NCI-H2029 treated with DMSO at 0.1 percent for 48 hours (cell line): ENCODE data around the gene CXXC5.

Experiments
- DNase-seq: peaks from one replicate; lab custom pipeline; 2025; lab: John Stamatoyannopoulos, UW

CXXC5 gene

DNA sequence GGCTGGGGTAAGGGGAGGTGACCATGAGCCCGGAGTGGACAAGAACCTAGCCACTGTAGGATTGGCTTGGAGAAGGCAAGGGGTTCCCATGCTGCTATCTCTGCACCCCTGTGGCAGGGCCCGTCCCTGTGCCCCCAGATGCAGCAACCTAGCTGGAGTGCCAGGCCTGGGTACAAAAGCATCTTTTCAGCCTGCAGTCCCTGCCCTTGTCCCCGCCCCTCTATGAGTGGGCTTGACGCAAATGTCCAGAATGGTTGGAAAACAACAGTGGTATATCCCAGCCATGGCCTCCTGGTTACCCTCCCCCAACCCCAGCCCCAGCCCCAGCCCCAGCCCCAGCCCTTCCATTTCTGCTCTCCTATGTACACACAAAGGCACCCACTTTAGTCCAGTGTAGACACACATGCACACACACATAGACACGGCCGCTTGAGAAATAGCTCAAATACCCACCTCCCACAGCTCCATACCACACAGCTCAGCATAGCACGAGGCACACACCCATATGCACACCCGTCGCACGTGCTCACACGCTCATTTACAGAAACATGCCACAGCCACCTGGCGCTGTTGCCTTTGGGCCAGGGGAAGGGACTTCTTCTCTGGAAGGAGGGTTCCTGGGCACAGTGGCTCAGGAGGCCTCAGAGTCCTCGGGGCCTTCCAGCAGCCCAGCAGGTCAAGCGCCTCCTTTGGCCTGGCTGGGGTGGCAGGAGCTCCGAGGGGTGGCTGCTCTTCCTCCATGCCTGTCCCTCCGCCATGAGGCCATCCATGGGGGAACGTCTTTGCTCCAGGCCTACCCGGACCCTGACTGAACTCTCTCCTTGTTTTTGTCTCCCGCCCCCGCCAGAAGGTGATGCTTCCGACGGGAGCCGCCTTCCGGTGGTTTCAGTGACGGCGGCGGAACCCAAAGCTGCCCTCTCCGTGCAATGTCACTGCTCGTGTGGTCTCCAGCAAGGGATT is 34.1 kb downstream of the CXXC5 start:
- DNase-seq, result no peak

DNA sequence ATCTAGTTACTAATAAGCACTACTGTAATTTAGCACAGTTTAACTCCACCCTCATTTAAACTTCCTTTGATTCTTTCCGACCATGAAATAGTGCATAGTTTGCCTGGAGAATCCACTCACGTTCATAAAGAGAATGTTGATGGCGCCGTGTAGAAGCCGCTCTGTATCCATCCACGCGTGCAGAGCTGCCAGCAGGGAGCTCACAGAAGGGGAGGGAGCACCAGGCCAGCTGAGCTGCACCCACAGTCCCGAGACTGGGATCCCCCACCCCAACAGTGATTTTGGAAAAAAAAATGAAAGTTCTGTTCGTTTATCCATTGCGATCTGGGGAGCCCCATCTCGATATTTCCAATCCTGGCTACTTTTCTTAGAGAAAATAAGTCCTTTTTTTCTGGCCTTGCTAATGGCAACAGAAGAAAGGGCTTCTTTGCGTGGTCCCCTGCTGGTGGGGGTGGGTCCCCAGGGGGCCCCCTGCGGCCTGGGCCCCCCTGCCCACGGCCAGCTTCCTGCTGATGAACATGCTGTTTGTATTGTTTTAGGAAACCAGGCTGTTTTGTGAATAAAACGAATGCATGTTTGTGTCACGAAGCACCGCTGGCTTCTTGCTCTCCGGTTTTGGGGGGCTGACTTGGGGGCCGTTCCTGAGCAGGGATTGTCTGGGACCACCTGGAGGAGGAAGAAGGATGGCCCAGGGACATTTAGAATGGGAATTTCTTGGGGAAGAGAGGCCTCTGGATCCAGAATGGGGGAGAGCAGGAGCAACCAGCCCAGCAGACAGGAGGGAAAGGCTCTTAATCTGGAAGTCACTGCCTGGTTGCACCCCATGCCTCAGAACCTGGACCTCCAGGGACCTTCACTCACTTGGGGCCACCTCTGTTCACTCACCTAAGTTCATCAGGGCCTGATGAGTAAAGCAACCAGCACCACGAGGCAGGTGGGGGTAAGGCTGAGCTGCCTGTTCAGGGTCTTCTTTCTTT is 35.4 kb downstream of the CXXC5 start:
- DNase-seq, result no peak

DNA sequence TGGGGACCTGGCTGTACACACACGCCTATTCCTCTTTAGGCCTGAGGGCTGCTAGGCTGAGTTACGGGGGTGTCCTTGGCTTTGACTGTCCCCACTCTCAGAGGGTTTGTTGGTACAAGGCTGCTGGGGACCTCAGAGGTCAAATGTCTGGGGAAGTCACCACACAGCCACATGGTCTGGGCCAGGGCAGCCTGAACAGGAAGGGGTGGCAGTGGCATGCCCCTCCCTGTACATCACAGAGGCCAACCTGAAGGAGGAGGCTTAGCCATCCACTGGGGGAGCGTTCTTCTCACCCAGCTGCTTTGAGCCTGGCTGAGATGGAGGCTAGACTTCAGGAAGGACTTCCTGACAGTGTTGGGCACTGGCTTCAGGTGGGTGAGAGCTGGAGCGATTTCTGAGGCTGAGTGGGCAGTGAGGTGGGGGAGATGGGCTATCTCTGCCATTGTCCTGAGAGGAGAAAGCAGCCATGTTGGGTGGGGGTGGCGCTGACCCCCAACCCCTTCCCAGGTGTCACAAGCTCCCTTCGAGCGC is 36.3 kb downstream of the CXXC5 start:
- no peak for DNase-seq

DNA sequence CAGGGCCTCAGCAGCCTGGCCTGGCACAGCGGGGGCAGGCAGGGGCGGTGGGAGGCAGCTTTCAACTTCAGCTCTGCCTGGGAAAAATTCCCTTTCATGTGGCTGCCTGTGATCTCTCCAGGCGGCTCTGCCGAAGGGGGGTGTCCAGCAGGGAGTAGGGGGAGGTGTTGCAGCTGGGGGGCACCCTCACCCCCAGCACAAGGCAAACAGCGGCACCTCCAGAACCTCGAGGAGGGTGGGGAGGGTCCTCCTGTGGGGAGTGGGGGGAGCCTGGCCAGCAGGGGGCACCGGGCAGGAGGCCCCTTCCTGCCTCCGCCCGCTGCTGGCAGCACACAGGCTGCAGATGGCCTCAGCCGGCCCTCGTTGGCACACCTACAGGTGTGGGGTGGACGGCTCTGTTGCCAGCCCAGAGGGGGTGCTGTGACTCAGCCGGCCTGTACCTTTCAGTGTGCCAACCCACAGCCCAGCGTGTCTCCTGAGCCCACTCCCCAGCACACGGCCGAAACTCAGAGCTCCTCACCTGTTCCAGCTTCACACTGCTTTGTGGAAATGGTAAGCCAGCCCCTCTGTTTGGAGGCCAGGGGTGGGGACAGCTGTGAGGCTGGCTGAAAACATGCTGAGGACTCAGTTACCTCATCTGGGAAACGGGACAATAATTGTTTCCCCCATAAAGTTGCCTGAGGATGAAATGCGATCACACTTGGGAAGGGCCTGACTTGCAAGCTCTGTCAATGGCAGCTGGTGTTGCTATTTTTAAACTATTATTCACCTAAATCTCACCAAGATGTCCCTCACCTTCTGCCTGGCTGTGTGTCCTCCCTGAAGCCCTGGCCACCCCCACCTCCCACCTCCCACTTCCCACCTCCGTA is 37.0 kb downstream of the CXXC5 start:
- no peak for DNase-seq

DNA sequence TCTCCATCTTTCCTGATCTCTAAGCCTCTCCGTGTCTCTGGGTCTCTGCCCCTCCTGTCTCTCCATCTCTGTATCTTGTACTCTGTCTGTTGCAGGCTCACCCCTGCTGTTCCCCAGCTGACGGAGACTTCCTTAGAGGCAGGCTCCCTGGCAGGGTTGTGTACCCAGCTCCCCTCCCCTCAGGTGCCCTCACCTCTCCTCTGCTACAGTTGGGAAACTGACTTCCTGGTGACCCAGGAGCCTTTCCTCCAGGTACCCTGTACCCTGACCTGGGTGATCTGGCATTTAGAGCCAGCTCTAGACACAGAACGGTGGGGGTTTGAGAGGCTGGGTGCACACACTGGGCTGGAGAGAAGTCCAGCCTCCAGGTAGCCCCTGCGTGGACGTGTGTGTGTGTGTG is 37.7 kb downstream of the CXXC5 start:
- DNase-seq, result no peak

DNA sequence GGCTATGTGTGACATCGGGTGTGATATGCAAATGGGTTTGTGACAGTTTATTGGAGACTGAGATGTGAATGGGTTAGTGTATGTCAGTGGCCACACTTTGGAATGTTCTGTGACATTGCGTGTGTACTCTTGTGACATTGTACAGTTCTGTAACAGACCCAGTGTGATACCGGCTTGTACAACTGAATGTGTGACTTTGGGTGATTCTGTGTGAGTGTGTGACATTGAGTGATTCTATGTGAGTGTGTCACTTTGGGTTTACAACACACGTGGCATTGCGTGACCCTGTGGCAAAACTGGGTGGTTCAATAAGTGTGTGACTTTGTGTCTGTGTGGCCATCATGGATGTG is 38.2 kb downstream of the CXXC5 start:
- DNase-seq, result no peak

DNA sequence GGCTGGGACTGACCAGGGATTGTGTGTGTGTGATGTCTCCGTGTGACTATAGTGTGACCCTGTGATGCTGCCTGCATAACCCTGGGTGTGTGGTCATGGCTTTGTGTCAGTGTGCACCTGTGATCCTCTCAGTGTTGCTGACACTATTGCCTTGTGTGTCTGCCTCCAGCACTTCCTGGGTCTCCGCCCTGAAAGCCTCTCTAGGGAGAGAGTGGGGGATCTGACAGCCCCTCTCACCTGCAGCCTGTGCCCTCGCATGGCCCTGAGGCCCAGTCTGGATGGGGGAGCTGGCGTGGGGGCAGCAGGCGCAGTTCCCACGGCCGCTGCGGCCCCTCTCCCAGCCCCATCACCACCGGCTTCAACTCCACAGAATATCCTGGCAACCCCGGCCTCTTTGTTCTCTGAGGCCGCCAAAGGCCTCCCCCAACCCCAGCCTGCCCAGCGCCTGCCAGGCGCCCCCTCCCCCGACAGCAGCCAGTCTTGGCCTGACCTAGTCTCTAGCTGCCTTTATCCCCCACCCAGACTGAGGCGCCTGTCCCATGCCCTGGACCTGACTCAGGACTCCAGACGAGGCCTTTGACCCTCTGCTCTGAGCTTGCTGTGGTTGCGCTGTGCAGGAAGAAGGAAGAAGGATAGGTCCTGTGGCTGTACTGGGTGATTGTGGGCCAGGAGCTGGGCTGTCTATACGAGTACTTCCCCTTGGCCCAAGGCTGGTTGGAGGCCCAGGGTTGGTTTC is 38.7 kb downstream of the CXXC5 start:
- no peak for DNase-seq

DNA sequence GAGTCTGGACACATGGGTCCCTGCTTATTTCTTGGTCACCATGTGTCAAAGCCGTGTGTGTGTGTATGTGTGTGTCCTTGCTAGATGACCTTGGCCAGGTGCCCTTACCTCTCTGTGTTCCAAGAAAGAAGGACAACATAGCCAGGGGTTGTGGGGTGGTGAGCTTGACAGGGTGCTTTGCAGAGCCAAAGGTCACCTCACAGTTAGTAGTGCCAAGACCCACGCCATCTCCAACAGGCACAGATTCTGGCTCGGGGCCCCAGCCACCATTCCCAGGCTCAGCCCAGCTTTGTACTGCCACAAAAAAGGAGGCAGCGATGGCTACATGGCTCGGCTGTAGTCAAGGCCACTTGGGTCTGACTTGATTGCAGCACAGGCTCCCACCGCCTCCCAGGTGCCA is 39.5 kb downstream of the CXXC5 start:
- DNase-seq, result no peak

DNA sequence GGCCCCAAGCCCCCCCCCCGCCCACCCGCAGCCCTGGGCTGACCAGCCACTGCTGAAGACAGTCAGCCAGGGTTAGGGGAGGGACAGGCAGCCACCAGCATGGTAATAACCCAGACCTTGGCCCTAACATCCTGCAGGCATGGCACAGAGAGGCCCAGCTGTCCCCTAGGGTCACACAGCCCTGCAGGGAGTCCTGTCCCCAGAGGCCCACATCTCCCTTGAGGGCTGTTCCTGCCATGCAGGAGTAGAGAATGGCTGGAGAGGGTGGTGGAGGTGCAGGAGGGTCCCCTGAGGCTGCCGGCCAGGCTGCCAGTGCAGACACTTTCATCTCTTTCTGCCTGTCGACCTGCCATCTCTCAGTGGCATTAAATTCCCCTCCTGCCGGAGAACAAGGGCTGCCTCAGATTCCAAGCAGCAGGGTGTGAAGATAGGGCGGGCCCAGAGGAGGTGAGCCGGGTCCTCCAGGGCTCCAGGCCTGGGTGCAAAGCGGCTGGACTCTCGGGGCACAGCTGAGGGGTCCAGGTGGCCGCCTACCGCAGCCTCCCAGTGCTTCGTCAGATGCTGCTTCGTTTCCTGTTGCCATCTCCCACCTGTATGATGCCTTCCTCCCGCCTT is 40.0 kb downstream of the CXXC5 start:
- DNase-seq, result no peak

DNA sequence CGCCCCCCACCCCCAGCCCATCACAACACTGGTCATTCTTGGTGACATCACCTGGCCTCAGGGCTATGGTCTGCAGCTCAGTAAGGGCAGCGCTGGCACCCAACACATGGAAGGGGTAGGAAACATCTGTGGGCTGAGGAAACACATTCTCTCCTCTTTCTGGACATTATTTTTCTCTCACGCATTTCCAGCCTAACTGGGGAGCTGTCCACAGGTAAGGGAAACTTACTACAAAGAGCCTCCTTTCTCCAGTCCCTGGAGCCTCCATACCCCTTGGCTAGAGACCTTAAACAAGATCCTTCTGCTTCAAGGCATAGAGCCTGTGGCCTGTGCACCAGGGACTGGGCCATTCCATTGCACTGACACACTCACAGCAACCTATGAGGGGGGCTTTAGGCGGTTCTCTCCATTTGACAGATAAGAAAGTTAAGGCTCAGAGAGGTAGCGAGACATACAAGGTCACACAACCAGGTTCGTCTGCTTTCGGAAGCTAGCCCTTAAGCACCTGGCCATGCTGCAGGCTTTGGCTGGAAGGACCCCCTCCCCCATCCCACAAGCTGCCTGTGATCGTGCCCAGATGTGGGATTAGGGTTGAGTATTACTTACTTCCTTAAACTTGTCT is 40.7 kb downstream of the CXXC5 start:
- DNase-seq, result no peak

DNA sequence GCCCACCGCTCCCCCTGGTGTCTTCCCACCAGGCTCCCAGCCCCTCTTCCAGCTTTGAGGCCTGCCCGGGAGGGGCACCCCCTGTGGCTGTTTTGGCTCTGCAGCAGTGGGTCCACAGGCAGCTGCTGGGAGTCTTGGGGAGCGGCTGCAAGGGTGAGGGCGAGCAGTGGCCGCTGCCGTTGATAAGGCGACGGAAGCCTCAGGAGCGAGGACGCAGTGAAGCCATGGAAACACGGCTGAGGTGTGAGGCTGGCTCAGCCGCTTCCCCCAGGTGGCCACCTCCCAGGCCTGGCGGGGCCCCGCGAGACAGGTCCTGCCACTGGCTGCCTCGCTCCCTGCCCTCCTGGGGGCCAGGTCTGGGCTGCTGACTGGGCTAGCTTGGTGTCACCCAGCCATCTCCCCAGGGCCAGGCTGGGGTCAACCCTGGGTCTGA is 41.5 kb downstream of the CXXC5 start:
- no peak for DNase-seq

DNA sequence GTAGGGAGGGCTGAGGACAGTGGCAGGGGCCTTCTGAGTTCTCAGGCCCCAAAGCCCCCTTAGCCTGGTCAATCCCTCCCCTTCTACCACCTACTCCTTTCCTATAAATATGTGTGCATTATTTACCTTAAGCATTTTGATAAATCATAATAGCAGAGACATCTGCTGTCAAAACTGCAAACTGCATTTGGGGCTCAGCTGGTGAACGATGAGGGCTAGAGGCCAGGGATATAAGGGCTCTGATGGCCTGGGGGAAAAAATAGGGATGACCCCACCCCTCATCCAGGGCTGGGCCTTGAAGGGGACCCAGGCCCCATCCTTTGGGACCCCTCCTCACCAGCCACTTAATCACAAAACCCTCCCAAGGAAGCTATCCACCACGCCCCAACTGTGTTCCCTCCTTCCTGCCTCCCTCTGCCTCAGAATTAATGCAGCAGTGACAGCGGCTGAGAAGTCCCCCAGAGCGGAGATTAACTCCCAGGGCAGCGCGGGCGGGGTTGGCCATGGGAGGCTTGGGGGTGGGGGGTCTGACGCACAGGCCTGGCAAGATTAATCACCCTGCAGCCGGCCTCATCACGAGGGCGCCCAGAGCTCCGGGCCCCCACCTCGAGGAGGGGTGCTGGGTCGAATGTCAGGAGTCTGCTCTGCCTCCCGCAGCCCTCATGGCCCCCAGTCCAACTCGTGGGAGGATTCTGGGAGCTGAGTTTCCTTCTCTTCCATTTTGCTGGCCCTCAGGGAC is 42.1 kb downstream of the CXXC5 start:
- no peak for DNase-seq

DNA sequence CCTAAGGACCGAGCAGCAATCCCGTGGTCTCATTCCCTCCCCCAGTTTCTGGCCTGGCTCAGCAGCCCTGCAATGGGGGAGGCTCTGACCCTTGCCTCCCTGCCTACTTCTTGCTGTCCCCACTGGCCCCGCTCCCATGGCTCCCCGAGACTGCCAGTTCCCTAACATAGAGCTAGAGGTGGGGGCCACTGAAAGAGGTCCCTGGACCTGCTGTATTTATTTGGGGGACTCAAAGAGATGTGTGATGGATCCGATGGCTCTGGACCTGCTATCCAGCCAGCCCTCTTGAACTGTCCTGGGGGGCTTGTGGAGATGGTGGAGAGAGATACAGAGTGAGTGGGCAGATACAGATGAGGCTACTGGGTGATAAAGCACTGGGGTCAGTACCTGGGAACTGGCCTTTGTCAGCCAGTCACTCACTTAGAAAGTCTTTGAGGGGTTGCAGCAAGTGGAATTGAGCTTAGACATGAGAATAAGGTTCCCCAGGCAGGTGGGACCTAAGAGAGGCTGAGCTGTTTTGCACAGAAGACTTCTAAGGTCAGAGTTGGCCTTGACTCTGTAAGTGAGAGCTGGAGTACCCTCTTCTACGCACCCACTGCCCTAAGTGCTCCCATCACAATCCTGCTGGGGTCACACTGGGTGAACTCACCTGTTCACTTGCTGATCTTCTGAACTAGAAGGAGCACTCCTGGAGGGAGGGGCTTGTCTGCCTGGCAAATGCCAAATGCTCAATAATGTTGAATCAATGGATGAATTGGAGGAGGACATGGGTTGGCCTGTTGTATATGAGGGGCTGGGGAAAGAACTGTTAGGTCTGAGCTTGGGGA is 42.9 kb downstream of the CXXC5 start:
- no peak for DNase-seq

DNA sequence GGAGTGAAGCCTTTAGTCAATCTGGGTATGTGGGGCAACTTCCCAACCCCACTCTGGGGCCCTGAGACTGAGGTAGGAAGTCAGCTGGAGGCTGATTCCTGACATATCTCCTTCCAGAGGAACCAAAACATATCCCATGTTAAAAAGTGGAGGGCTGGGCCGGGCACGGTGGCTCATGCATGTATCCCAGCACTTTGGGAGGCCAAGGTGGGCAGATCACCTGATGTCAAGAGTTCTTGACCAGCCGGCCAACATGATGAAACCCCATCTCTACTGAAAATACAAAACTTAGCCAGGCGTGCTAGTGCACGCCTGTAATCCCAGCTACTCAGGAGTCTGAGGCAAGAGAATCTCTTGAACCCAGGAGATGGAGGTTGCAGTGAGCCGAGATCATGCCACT is 44.0 kb downstream of the CXXC5 start:
- DNase-seq, result no peak

DNA sequence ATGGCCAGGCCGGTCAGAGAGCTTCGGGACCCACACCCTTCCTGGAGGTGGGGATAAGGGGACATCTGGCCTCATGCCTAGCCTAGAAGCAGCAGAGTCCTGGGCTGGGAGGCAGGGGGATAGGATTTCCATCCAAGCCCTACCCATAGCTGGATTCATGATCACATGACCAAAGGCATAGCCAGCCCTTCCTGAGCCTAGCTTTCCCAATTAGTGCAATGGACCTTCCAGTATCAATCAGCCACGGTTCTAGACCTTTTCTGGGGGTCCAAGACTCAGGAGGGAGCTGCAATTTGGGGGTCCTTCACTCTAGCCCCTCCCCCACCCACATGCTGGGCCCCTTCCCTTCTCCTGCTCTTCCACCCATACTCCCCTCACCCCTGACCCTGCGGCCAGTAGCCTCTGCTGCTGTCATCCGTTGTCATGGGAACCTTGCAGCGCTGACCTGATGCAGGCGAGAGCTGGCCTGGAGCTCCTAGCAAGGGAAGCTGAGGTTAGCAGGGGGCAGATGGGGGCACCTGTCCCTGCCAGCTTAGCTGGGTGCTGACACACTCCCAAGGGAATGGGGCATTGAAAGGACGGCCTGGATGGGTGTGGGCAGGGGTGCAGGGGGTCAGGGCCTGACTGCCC is 44.6 kb downstream of the CXXC5 start:
- no peak for DNase-seq

DNA sequence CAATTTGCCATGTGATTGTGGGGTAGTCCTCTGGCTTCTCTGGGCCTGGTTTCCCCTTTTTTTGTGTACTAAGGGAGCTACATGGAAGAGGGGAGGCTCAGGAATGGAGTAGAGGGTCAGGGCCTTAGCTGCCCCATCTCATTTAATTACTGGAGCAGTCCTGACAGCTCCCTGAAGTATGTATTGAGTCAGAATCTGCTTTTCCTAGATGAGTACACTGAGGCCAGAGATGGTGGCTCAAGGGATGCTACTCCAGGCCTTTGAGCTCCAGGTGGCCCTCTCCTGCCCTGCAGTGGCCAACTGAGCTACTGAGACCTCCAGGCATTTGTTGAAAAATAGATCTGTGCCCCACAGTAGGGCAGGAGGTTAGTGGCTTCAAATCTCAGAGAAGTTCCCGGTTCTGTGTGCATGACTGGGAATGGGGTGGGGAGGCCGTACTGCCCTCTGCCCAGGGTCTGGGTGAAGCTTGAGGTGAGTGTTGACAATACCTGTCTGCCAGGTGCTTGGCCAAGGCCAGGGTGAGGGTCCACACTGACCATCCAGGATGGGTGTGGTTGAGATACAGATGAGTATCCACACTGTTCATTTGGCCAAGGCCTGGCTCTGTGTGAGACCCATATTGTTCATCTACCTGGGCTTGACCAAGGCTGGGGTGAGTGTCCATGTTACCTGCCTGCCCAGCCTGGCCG is 45.7 kb downstream of the CXXC5 start:
- no peak for DNase-seq

DNA sequence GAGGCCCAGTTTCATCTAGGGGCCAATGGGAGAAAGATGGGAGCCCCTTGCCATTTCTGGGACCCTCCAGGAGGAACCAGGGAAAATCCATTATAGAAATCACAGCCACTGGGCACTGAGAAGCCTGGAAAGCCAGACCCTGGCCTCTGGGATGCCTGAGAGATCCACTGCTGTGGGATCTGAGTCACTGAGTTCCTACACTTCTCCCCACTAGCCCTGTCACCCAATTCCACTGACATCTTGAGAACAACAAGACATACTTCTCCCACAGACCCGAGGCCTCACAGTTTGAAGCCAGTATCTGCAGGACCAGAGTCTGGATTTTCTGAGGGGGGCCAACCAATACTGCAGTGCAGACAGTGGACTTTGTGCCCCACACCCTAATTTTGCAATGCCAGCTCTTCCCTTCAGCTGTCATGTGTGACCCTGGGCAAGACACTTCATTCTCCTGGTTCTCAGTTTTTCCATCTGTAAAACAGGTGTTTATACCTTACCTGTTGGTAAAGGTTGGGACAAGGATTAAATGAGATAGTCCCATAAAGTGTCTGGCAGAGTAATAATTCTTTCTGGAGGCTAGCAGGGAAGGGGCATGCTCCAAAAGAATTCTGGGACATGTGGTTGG is 46.5 kb downstream of the CXXC5 start:
- no peak for DNase-seq
